GM21381 (cell line): ENCODE data around the gene KRT35.

Source experiments
- ATAC-seq: cut with Tn5 transposase; IDR thresholded peaks from one replicate; pipeline ENCODE4 v1.9.1; 2021; ENCODE audit warnings: mild to moderate bottlenecking, moderate library complexity; ENCODE audit not compliant: unreplicated experiment

Gene KRT35

GRCh38 chr17:41512546-41513167 lies 31.7 kb upstream of the KRT35 start:
- no peak for ATAC-seq

DNA sequence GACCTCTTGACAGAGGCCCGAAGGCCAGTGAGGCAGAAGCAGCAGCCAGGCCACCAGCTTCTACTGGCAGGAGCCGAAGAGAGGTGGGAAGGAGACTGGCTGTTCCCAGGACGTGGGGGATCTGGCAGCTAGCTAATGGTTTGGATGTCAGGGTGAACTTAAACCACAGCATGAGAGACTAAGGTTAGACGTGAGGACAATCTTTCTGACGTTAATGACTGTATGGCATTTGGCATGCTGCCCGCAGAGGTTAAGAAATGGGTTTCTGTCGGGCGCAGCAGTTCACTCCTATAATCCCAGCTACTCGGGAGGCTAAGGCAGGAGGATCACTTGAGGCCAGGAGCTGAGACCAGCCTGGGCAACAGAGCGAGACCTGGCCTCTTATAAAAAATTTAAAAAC lies 30.8 kb upstream of the KRT35 start:
- ATAC-seq, result no peak

- no peak for ATAC-seq
These were observed 30.2 kb upstream of the KRT35 start for GRCh38 chr17:41511116-41511515.

GRCh38 chr17:41510251-41511065 lies 29.5 kb upstream of the KRT35 start:
- no peak for ATAC-seq

DNA sequence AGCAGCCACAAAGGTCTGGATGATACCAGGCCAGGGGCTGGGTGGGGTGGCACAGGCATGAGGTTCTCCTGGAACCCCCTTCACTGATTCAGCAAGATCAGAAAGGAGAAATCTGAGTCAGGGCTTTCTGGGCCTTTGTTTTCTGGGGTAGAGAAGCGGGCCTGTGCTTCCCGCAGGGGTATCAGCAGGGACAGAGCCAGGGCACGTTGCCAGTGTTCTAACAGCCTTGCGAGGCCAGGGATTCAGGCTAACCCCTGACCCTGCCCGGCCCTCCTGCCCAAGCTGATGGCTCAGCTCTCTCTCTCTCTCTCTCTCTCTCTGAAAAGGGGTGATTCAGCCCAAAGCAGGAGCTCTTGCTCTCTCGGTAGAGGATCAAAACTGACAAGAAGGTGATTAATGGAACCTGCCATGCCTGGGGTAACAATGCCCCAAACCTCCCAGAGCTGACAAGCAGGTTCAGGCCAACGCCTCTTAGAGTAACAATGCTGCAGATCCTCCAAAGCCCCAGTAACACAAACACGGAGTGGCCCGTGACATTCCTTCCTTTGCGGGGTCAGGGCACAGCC lies 26.4 kb upstream of the KRT35 start:
- ATAC-seq, result no peak

DNA sequence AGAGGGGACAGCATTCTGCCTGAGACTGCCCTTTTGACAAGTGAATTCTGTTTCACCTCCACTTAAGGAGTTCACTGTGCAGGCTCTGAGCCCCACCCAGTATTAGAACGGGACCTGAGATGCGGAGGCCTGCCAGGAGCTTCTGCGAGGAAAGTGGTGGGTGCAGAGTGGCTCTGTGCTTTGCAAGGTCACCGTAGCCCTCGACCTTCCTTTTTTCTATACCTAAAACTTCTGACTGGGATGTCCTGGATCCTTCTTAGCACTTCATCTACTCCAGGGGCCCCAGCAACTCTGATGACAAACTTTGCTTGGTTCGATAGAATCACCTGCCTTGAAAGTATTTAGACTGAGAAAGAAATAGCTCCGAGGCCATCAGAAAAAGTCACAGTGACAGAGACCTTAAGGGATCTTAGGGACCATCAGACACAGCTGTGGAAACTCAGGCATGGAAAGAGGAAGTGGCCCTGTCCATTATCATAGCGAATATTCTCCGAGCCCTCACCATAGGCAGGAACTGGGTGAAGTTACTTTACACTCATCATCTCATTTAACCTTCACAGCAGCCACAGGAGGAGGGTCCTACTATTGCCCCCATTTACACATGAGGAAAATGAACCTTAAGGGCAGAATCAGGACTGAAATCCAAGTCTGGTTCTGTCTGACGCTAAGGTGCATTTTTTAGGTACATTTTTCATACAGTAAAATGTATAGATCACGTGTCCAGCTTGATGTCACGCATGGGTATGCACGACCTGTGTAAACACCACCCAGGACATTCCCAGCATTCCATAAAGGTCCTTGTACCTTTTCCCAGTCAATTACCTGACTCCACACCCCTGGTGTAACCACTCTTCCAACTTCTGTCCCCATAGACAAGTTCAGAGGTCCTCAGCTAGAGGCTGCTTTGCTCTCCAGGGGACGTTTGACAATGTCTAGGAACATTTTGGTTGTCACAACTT lies 25.1 kb upstream of the KRT35 start:
- ATAC-seq, result no peak

DNA sequence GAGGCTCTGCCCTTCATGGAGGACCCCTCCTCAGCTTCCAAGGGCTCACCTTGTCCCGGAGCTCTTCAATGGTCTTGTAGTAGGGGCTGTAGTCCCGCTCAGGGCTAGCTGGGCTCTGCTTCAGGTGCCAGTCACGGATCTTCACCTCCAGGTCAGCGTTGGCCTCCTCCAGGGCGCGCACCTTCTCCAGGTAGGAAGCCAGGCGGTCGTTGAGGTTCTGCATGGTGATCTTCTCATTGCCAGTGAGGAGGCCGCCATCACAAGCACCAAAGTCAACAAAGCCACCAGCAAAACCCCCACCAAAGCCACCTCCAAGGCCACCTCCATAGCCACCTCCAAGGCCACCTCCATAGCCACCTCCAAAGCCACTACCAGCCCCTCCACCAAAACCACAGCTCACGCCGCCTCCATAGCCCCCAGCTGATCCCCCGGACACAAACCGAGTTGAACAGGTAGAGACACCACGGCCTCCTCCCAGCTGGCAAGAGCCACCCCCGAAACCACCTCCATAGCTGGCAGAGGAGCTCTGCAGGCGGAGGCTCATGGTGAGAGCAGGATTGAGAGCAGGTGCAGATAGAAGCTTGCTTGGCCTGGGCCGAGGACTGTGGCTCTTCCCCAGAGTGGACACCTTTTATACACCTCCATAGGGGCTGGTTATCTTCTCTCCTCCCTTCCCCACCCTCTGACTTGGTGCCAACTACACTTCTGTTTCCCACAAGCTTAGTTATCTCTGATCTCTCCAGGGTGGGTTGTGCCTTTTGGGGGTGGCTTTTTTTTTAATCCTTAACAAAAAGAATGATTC lies 24.3 kb upstream of the KRT35 start, which contains the start of gene KRT13:
KRT13 (minus strand) TSS at position 606 of the 802 bp plus-strand sequence; CDS start at position 544, 62 bp downstream.
- ATAC-seq, result no peak

DNA sequence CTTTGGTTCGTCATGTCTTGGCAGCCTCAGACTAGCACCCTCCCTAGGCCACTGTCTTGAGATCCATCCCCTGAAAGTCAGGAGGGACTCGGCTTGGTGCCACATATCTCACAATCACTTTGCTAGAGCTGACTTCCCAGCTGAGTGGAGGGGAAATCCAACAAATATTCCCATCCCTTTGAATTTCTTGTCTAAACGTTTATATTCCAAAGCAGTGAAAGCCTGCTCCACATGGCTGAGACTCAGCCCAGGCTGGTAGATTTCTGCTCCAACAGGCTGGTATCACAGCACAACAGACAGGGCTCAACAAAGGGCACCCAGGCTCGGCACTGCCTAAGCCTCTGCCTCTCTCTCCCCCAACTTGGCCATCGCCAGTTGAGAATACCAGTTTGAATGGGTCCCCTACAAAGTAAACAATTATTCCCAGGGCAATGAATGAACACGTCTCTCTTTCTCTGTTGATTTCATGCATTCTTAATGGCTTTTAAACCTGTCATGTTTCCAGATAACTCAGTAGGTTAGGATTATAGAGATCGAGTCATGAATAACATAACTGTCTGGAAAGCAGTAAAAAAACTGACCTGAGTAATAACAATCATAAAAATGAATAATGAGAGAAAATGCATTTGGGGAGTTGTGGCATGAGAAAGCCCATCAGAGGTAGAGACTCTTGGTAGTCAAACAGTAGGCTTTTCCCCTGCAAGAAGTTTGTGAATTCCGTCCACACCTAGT lies 23.5 kb upstream of the KRT35 start:
- ATAC-seq, result no peak

- no peak for ATAC-seq
These were observed 22.3 kb upstream of the KRT35 start for GRCh38 chr17:41503202-41503601.

DNA sequence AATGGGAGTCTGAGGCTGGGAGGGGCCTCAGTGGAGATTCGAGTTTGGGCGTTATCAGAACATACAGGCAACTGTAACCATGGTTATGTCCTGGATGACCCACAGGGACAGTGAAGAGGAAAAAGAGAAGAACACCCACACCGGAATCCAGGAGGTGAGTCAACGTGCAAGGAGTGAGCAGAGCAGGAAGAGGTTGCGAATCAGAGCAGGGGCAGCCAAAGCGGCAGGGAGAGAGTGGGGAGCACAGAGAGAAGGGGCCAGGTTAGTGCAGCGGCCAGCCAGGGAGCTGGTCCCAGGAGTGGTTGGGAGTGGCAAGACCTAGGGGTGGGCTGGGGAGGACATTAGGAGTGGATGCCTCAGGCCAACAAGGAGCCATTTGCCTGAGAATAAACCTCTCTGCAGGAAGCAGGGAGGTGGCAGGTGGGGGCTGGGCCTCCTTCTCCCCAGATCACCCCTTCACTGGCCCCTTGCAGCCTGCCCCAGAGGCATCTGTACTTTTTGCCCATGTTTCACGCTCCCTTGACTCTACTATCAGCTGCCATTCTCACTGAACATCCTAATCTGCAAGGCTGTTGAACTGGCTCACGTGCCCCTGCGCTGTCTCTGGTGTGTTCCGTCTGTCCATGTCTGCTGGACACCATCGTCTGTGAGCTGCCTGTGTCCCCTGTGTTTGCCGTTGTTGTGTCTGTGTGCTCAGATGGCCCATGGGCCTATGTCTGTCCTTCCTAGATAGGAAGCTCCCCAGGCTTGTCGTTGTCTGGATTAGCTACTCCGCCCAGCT lies 19.4 kb upstream of the KRT35 start:
- no peak for ATAC-seq

- no peak for ATAC-seq
These were observed 18.8 kb upstream of the KRT35 start for GRCh38 chr17:41499714-41500113.

DNA sequence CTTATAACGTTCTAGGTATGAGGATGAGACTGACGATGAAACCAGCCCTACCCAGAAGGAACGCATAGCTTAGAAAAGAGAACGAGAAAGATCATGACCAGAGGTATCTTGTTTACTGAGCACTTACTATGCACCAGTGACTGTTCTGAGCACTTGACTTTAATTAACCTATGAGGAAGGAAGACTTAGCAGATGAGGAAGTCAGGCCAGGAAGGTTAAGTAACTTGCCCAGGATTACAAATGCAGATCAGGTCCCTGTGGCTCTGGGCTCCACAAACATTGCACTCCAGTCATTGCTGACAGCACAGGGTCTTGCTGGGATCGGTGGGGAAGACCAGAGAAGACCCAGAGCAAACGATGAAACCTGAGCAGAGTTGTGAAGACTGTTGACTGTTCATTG lies 17.3 kb upstream of the KRT35 start:
- ATAC-seq, result no peak

DNA sequence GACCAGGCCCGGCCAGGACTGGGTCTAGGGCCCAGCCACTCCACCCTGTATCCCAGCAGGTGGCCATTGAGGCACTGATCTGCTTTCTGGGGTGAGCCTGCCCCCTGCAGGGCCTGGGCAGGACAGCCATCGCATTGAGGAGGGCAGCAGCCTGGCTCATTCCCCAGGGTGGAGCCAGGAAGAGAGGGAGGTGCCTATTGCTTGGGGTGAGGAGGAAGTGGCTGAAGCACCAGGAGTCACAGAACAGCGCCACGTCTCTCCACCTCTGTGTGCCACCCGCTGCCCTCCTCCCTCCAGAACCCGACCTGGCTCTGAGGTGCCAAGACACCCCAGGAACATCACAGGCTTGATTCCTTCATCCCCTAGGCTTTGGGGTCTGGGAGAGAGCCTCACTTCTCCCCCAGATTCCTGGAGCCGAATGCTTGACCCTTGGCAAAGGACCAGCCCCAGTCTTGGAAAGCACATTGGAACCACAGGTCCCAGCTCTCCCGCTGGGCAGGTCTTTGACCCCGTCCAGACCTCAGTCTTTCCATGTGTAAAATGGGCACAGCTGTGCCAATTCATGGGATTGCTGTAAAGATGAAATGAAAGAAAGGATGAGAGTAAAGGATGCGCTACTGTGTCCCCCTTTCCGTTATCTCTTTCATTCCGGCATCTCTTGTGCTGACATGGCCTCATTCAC lies 16.0 kb upstream of the KRT35 start:
- peak; percentile 71 for ATAC-seq

DNA sequence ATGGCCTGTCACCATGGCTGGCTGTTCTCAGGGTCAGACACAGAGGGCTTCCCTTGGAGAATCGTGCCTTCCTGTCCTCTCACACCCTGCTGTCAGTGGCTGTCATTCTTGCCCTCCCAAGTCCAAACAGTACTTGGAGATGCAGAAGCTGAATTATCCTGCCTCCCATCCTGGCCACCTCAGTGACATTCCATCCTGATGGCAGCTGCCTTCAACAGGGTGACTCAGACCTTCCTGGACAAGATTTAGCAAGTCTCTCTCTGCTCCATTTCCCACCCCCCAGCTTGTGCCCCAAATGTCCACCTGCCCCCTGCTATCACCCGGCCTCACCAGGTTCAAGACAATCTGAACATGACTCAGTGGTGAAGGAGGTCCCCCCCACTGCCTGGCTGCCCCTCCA lies 13.6 kb upstream of the KRT35 start:
- no peak for ATAC-seq

- no peak for ATAC-seq
These were observed 11.8 kb upstream of the KRT35 start for GRCh38 chr17:41492771-41493170.

DNA sequence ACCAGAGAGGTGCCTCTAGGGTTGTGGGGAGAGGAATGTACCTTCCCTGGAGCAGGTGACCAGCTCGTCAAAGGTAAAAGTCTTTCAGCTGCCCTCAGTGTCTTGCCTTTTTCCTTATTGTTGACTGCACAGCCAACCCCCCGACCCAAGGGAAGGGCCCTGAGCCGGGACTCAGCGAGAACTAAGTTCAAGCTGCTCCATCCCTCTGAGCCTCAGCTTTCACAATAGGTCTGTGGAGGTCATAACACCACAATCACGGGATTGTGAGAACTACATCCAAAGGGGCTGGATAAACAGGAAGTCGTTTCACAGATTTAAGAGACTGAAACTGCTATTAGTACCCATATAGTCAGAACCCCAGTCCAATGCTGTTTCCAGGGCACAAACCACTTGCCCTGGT lies 11.4 kb upstream of the KRT35 start:
- ATAC-seq, result no peak

DNA sequence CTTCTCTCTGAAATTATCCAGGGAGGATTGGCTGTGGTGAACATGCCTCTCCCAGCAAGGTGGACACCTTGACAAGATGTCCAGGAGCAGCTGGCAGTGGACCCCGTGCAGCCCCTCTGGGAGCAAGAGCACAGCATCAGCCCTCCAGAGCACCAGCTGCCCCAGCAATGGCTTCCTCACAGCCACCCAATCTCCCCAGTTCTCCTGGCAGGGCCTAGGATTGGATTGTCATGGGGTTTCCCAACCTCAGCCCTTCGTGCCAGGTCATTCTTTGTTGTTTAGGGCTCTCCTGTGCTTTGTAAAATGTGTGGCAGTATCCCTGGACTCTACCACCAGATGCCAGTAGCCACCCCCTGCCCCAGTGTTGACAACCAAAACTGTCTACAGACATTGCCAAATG lies 10.5 kb upstream of the KRT35 start:
- ATAC-seq, result no peak
